GM18867 (cell line): ENCODE data around the gene CIRBP.

Experiments
- ATAC-seq: cut with Tn5 transposase; IDR thresholded peaks from one replicate; pipeline ENCODE4 v1.9.1; 2021; ENCODE audit warnings: mild to moderate bottlenecking, moderate library complexity; ENCODE audit not compliant: unreplicated experiment

The CIRBP gene

GRCh38 chr19:1269065-1269477 lies at the start of gene CIRBP:
CIRBP (plus strand) TSS chr19:1269332; CDS start chr19:1270934, 1,602 bp downstream.
- peak; percentile 52 for ATAC-seq

GRCh38 chr19:1219786-1220476 lies 49.2 kb upstream of the CIRBP start:
- ATAC-seq: no peak

- no peak for ATAC-seq
Measured at GRCh38 chr19:1220477-1220930, 48.6 kb upstream of the CIRBP start.

- ATAC-seq: no peak
Measured at GRCh38 chr19:1220976-1221903, 47.9 kb upstream of the CIRBP start.

GRCh38 chr19:1221904-1222255 lies 47.3 kb upstream of the CIRBP start:
- ATAC-seq: no peak

GRCh38 chr19:1222394-1222793 lies 46.7 kb upstream of the CIRBP start:
- no peak for ATAC-seq

GRCh38 chr19:1223018-1223855 lies 45.9 kb upstream of the CIRBP start:
- no peak for ATAC-seq

GRCh38 chr19:1224047-1224825 lies 44.9 kb upstream of the CIRBP start:
- ATAC-seq: no peak

GRCh38 chr19:1224847-1225246 lies 44.3 kb upstream of the CIRBP start:
- no peak for ATAC-seq

- no peak for ATAC-seq
Measured at GRCh38 chr19:1225440-1226226, 43.5 kb upstream of the CIRBP start.

GRCh38 chr19:1226227-1226518 lies 43.0 kb upstream of the CIRBP start:
- no peak for ATAC-seq

- ATAC-seq: no peak
Measured at GRCh38 chr19:1226522-1227303, 42.4 kb upstream of the CIRBP start.

- no peak for ATAC-seq
Measured at GRCh38 chr19:1227304-1228054, 41.7 kb upstream of the CIRBP start.

- ATAC-seq: no peak
Measured at GRCh38 chr19:1228161-1228957, 40.8 kb upstream of the CIRBP start.

- no peak for ATAC-seq
Measured at GRCh38 chr19:1229056-1229923, 39.8 kb upstream of the CIRBP start.

GRCh38 chr19:1229924-1230782 lies 39.0 kb upstream of the CIRBP start:
- ATAC-seq: no peak
